IMR-90 (cell line): Measurements from ENCODE around the gene PCNX2. TPM values are rescaled to one million over a fixed set of nuclear protein-coding genes. Genes with fewer than 3 reads are reported as not detected.

ENCODE experiments used
- ATAC-seq: fragments of 200-7000 bp; cut with Tn5 transposase; 2 replicates; pipeline ENCODE4 v1.9.1; 2020; ENCODE audit warnings: low read depth, mild to moderate bottlenecking, moderate library complexity
- BruUV-seq: library from RNA; stranded (reverse); fragments of 400-500 nt; replicated peaks from 2 replicates; lab custom pipeline; 2021; lab: Mats Ljungman, UMichigan
- CTCF ChIA-PET: fragments of 300-600 bp; formaldehyde crosslinking; extraction: SDS; loops from one replicate; lab custom pipeline; 2021; ENCODE audit warnings: antibody characterized with exemption; lab: Yijun Ruan, JAX
- POLR2A ChIA-PET: fragments of 300-600 bp; sonication (Branson Sonifier 250); formaldehyde crosslinking; loops from one replicate; lab custom pipeline; 2022; ENCODE audit warnings: antibody characterized with exemption; ENCODE audit not compliant: unreplicated experiment; lab: Charles Lee
- DNase-seq: peaks from one replicate; pipeline ENCODE4 v3.0.0; 2013
- H2AFZ ChIP-seq: replicated peaks from 2 replicates; pipeline ENCODE3; 2013; ENCODE audit warnings: low read length, mild to moderate bottlenecking; ENCODE audit not compliant: poor library complexity
- H2AK5ac ChIP-seq: 2 replicates; pipeline ENCODE4 v1.6.1; 2013; ENCODE audit warnings: low read depth, low read length, inconsistent platforms
- H2AK9ac ChIP-seq: replicated peaks from 2 replicates; pipeline ENCODE3; 2013; ENCODE audit warnings: mild to moderate bottlenecking, low read depth, low read length, moderate library complexity; ENCODE audit not compliant: poor library complexity
- H2BK120ac ChIP-seq: 2 replicates; pipeline ENCODE4 v1.6.1; 2013; ENCODE audit warnings: low read depth, low read length, inconsistent platforms
- H2BK15ac ChIP-seq: 3 replicates; pipeline ENCODE4 v1.6.1; 2013; ENCODE audit warnings: low read depth, low read length, inconsistent platforms
- H2BK20ac ChIP-seq: 2 replicates; pipeline ENCODE4 v1.6.1; 2013; ENCODE audit warnings: low read depth, mild to moderate bottlenecking, inconsistent platforms, low read length, moderate library complexity
- H2BK5ac ChIP-seq: 2 replicates; pipeline ENCODE4 v1.6.1; 2013; ENCODE audit warnings: mild to moderate bottlenecking, low read depth, low read length, inconsistent platforms; ENCODE audit not compliant: poor library complexity, severe bottlenecking
- H3K14ac ChIP-seq: replicated peaks from 2 replicates; pipeline ENCODE4 v1.6.1; 2013; ENCODE audit warnings: low read depth, low read length, inconsistent platforms
- H3K18ac ChIP-seq: 2 replicates; pipeline ENCODE4 v1.6.1; 2013; ENCODE audit warnings: low read depth, low read length, control low read depth
- H3K23ac ChIP-seq: 2 replicates; pipeline ENCODE4 v1.6.1; 2013; ENCODE audit warnings: low read depth, low read length, inconsistent platforms
- H3K27ac ChIP-seq: 2 replicates; pipeline ENCODE4 v1.5.1; 2013; ENCODE audit warnings: mild to moderate bottlenecking, control low read depth, low read length; ENCODE audit not compliant: insufficient read depth
- H3K27me3 ChIP-seq: 2 replicates; pipeline ENCODE4 v1.6.1; 2013; ENCODE audit warnings: low read length; ENCODE audit not compliant: control insufficient read depth, insufficient read depth
- H3K36me3 ChIP-seq: 2 replicates; pipeline ENCODE4 v1.6.1; 2013; ENCODE audit warnings: low read length, mixed read lengths; ENCODE audit not compliant: control insufficient read depth, insufficient read depth
- H3K4ac ChIP-seq: 2 replicates; pipeline ENCODE4 v1.6.1; 2013; ENCODE audit warnings: low read depth, low read length, inconsistent platforms
- H3K4me1 ChIP-seq: 2 replicates; pipeline ENCODE4 v1.6.1; 2013; ENCODE audit warnings: low read length, mixed read lengths; ENCODE audit not compliant: control insufficient read depth, insufficient read depth
- H3K4me2 ChIP-seq: 2 replicates; pipeline ENCODE4 v1.6.1; 2013; ENCODE audit warnings: low read depth, mild to moderate bottlenecking, control low read depth, low read length, moderate library complexity
- H3K4me3 ChIP-seq: 2 replicates; pipeline ENCODE4 v1.5.1; 2013; ENCODE audit warnings: low read depth, mild to moderate bottlenecking, control low read depth, low read length, moderate library complexity; ENCODE audit not compliant: insufficient read depth
- H3K56ac ChIP-seq: 2 replicates; pipeline ENCODE4 v1.6.1; 2013; ENCODE audit warnings: low read length, inconsistent platforms; ENCODE audit not compliant: insufficient read depth; ENCODE audit errors: extremely low read depth
- H3K79me1 ChIP-seq, 2 experiments: 2 replicates each; pipeline ENCODE4 v1.6.1; 2013; ENCODE audit warnings: low read length in 2 of 2, inconsistent platforms in 1 of 2, low read depth in 1 of 2
- H3K9ac ChIP-seq: 2 replicates; pipeline ENCODE4 v1.6.1; 2013; ENCODE audit warnings: low read depth, low read length, control low read depth
- H3K9me1 ChIP-seq: 2 replicates; pipeline ENCODE4 v1.6.1; 2013; ENCODE audit warnings: low read length, inconsistent platforms; ENCODE audit not compliant: insufficient read depth
- H3K9me3 ChIP-seq: 2 replicates; pipeline ENCODE4 v1.6.1; 2013; ENCODE audit warnings: low read length; ENCODE audit not compliant: control insufficient read depth, insufficient read depth
- H4K20me1 ChIP-seq: 2 replicates; pipeline ENCODE4 v1.6.1; 2013; ENCODE audit warnings: low read length, inconsistent platforms; ENCODE audit not compliant: insufficient read depth
- H4K5ac ChIP-seq: 2 replicates; pipeline ENCODE4 v1.6.1; 2013; ENCODE audit warnings: mild to moderate bottlenecking, low read depth, low read length, control low read depth
- H4K8ac ChIP-seq, 2 experiments: 2 replicates each; pipeline ENCODE4 v1.6.1; 2013; ENCODE audit warnings: low read depth in 2 of 2, low read length in 2 of 2, control low read depth in 1 of 2, inconsistent platforms in 1 of 2
- H4K91ac ChIP-seq: 2 replicates; pipeline ENCODE4 v1.6.1; 2013; ENCODE audit warnings: low read depth, low read length, inconsistent platforms; ENCODE audit not compliant: insufficient read depth
- FOS ChIP-seq: fragments of 150-350 bp; IDR thresholded peaks from 2 replicates; pipeline ENCODE4 v1.6.1; 2016; ENCODE audit warnings: low read depth, low read length
- NFE2L2 ChIP-seq: fragments of 150-350 bp; IDR thresholded peaks from 2 replicates; pipeline ENCODE4 v1.6.1; 2016; ENCODE audit warnings: low read depth, mild to moderate bottlenecking, low read length
- RCOR1 ChIP-seq: IDR thresholded peaks from 2 replicates; pipeline ENCODE4 v1.6.1; 2012; ENCODE audit warnings: mild to moderate bottlenecking, low read length, improper control_type of control experiment; ENCODE audit not compliant: insufficient replicate concordance
- SMC3 ChIP-seq: fragments of 150-350 bp; IDR thresholded peaks from 2 replicates; pipeline ENCODE4 v1.6.1; 2016; ENCODE audit warnings: low read depth, mild to moderate bottlenecking, antibody characterized with exemption, low read length, moderate library complexity
- WGBS, 2 experiments: methylation state at CpG; one replicate each; pipeline versions ENCODE4 v1.1.5 to v1.1.7; 2013; ENCODE audit warnings: missing lambda C conversion rate in 2 of 2; ENCODE audit not compliant: insufficient read length in 1 of 2; ENCODE audit errors: extremely low coverage in 2 of 2; 5-methylcytosine and 5-hydroxymethylcytosine counted together
- dilution Hi-C: fragments of 300-500 bp; cut with HindIII; formaldehyde crosslinking; loops from one replicate; pipeline ENCODE4 v1.14.3; 2018; ENCODE audit warnings: low sequenced_read_pairs; ENCODE audit not compliant: unreplicated experiment
- in situ Hi-C: fragments of 300-500 bp; cut with MboI; formaldehyde crosslinking; loops from 3 replicates; pipeline ENCODE4 v1.14.3; 2019; ENCODE audit warnings: low sequenced_read_pairs, inconsistent platforms, mixed read lengths
- intact Hi-C: fragments of 100-400 bp; cut with micrococcal nuclease; formaldehyde crosslinking; loops from 2 replicates; pipeline ENCODE4 v1.10.0; 2022
- polyA plus RNA-seq, 3 experiments: library from polyadenylated mRNA; depleted of rRNA; stranded (reverse); fragments of >200 nt; gene quantifications; 2 replicates each; pipeline ENCODE4 v1.2.3, GENCODE V29; 2012; ENCODE audit warnings: low replicate concordance in 1 of 3
- total RNA-seq: library from RNA; depleted of rRNA; stranded (reverse); fragments of >200 nt; gene quantifications from 2 replicates; pipeline ENCODE4 v1.2.3, GENCODE V29; 2012
- TF ChIP-seq, protein P1 (sequence below): fragments of 150-350 bp; IDR thresholded peaks from 2 replicates; pipeline ENCODE4 v1.6.1; 2016; ENCODE audit warnings: low read depth, mild to moderate bottlenecking, low read length, moderate library complexity, borderline replicate concordance

Gene PCNX2
- total and polyA plus RNA-seq, 2 of the 4 experiments (the other 2 are of a cell fraction) = 15.9 to 22.6 TPM

DNA sequence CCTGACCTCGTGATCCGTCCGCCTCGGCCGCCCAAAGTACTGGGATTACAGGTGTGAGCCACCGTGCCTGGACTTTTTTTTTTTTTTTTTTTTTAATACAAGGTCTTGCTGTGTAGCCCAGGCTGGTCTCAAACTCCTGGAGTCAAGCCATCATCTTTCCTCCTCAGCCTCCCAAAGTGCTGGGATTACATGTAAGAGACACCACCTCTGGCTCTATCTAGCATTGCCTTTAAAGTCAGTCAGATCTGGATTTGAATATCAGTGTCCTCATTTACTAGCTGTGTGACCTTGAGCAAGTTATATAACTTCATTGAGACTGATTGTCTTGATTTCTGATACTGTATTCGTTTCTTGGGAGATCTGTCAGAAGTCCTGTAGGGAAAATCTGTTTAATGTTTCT is 38.6 kb upstream of the PCNX2 start:
- H3K4me2 ChIP-seq = no peak overlapping the region
- no peak overlapping the region for H4K8ac ChIP-seq
- H3K14ac ChIP-seq = no peak overlapping the region
- no CpG with 5 or more reads among the region's 7 CpGs for WGBS, 2 experiments
- H2BK15ac ChIP-seq = no peak overlapping the region
- H3K56ac ChIP-seq = no peak overlapping the region
- no peak overlapping the region for H3K18ac ChIP-seq
- no peak overlapping the region for H3K23ac ChIP-seq
- H3K4ac ChIP-seq = no peak overlapping the region
- H2AFZ ChIP-seq = no peak overlapping the region
- H3K9me1 ChIP-seq = no peaks in the 10 kb centered on the region
- ChIA-PET POLR2A (no interaction called here), CTCF (interaction anchor here (0.6 to 1.1 kb wide), 3 partner anchors 12 to 29 kb away, joined by 3 to 4 read pairs (median 3); no protein-coding TSS in a partner anchor)
- in situ Hi-C loops (no loop called here), dilution Hi-C loops (no loop called here), intact Hi-C loops (no loop called here)
- no peaks in the 10 kb centered on the region for H3K36me3 ChIP-seq
- H3K79me1 ChIP-seq = no peaks in the 10 kb centered on the region
- TF ChIP-seq, protein P1, sequence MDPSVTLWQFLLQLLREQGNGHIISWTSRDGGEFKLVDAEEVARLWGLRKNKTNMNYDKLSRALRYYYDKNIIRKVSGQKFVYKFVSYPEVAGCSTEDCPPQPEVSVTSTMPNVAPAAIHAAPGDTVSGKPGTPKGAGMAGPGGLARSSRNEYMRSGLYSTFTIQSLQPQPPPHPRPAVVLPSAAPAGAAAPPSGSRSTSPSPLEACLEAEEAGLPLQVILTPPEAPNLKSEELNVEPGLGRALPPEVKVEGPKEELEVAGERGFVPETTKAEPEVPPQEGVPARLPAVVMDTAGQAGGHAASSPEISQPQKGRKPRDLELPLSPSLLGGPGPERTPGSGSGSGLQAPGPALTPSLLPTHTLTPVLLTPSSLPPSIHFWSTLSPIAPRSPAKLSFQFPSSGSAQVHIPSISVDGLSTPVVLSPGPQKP = no peak
- TF ChIP-seq FOS (no peak), SMC3 (no peak), NFE2L2 (no peak), RCOR1 (no peak)
- BruUV-seq = no TSS peak
- no peak overlapping the region for H3K4me3 ChIP-seq
- H3K27me3 ChIP-seq = peaks cover 5% of the 10 kb centered on the region
- H4K20me1 ChIP-seq = no peaks in the 10 kb centered on the region
- no peak overlapping the region for H3K9ac ChIP-seq
- H2BK5ac ChIP-seq = no peak overlapping the region
- H2BK20ac ChIP-seq = no peak overlapping the region
- no peak overlapping the region for H4K91ac ChIP-seq
- H2AK9ac ChIP-seq = no peak overlapping the region
- no peaks in the 10 kb centered on the region for H3K9me3 ChIP-seq
- H3K27ac ChIP-seq = no peak overlapping the region
- H2AK5ac ChIP-seq = no peak overlapping the region
- no peaks in the 10 kb centered on the region for H3K4me1 ChIP-seq
- DNase-seq = no peak
- no peak overlapping the region for H2BK120ac ChIP-seq
- H4K5ac ChIP-seq = no peak overlapping the region
- ATAC-seq = no peak
